Neural progenitor cell (in vitro differentiated cells): ENCODE data around the gene NPM1. TPM values are rescaled to one million over a fixed set of nuclear protein-coding genes. Genes with fewer than 3 reads are reported as not detected.
"Not testable (repeated sequence)": the region's sequence is repeated elsewhere in the genome, so short reads cannot be mapped to it uniquely, and the experiment has no call there.

Experiments
- DNase-seq: peaks from one replicate; pipeline ENCODE4 v3.0.0-alpha.2; 2016; ENCODE audit warnings: low spot score
- H2AFZ ChIP-seq: fragments of 200-600 bp; sonication (generic); replicated peaks from 2 replicates; pipeline ENCODE4 v1.6.1; 2016; ENCODE audit warnings: antibody characterized with exemption
- H3F3A ChIP-seq: fragments of 200-600 bp; sonication (generic); 2 replicates; pipeline ENCODE4 v1.6.1; 2016; ENCODE audit warnings: antibody characterized with exemption, low read depth
- H3K27ac ChIP-seq: fragments of 200-600 bp; sonication (generic); 2 replicates; pipeline ENCODE4 v1.5.1; 2016; ENCODE audit warnings: mild to moderate bottlenecking
- H3K27me3 ChIP-seq: fragments of 200-600 bp; sonication (generic); 2 replicates; pipeline ENCODE4 v1.6.1; 2016; ENCODE audit warnings: mild to moderate bottlenecking, moderate library complexity
- H3K36me3 ChIP-seq: fragments of 200-600 bp; sonication (generic); 2 replicates; pipeline ENCODE4 v1.5.1; 2016
- H3K4me1 ChIP-seq: fragments of 200-600 bp; sonication (generic); 2 replicates; pipeline ENCODE4 v1.6.1; 2016; ENCODE audit warnings: mixed run types
- H3K4me2 ChIP-seq: fragments of 200-600 bp; sonication (generic); 2 replicates; pipeline ENCODE4 v1.6.1; 2016
- H3K4me3 ChIP-seq: fragments of 200-600 bp; sonication (generic); 2 replicates; pipeline ENCODE4 v1.5.1; 2016
- H3K79me2 ChIP-seq: fragments of 200-600 bp; sonication (generic); 2 replicates; pipeline ENCODE4 v1.6.1; 2016; ENCODE audit warnings: low read depth
- H3K9ac ChIP-seq: fragments of 200-600 bp; sonication (generic); 2 replicates; pipeline ENCODE4 v1.6.1; 2016
- H3K9me3 ChIP-seq: fragments of 200-600 bp; sonication (generic); 2 replicates; pipeline ENCODE4 v1.5.1; 2016; ENCODE audit warnings: low read depth
- H4K20me1 ChIP-seq: fragments of 200-600 bp; sonication (generic); 2 replicates; pipeline ENCODE4 v1.6.1; 2016; ENCODE audit warnings: low read depth
- H3K27ac Mint-ChIP-seq: 3 replicates; pipeline ENCODE4 v1.8.0; 2021; ENCODE audit warnings: mixed read lengths
- H3K27me3 Mint-ChIP-seq: 2 replicates; pipeline ENCODE4 v1.8.0; 2022; ENCODE audit warnings: low read depth, mild to moderate bottlenecking, inconsistent platforms, moderate library complexity, mixed read lengths; ENCODE audit not compliant: insufficient read depth
- H3K36me3 Mint-ChIP-seq: 3 replicates; pipeline ENCODE4 v1.8.0; 2021; ENCODE audit warnings: mixed read lengths
- H3K4me1 Mint-ChIP-seq: 3 replicates; pipeline ENCODE4 v1.8.0; 2021; ENCODE audit warnings: mixed read lengths
- H3K4me3 Mint-ChIP-seq: 3 replicates; pipeline ENCODE4 v1.8.0; 2021; ENCODE audit warnings: mild to moderate bottlenecking, moderate library complexity, mixed read lengths
- H3K9me3 Mint-ChIP-seq: 3 replicates; pipeline ENCODE4 v1.8.0; 2020; ENCODE audit warnings: mixed read lengths
- EZH2 ChIP-seq: fragments of 200-600 bp; sonication (generic); IDR thresholded peaks from 2 replicates; pipeline ENCODE4 v1.6.1; 2017; ENCODE audit warnings: antibody characterized with exemption, mild to moderate bottlenecking, moderate library complexity
- EZH2phosphoT487 ChIP-seq: fragments of 200-600 bp; sonication (generic); IDR thresholded peaks from 2 replicates; pipeline ENCODE4 v1.6.1; 2017; ENCODE audit warnings: antibody characterized with exemption
- total RNA-seq: library from RNA; depleted of rRNA; stranded (reverse); fragments of >200 nt; gene quantifications from 2 replicates; pipeline ENCODE4 v1.2.3, GENCODE V29; 2015; ENCODE audit warnings: low replicate concordance
- TF ChIP-seq, protein P1 (sequence below): fragments of 200-600 bp; sonication (generic); IDR thresholded peaks from 2 replicates; pipeline ENCODE4 v1.5.1; 2017; ENCODE audit warnings: antibody characterized with exemption, mild to moderate bottlenecking

NPM1 gene
- total RNA-seq, 1 donor from 2014 or later: 3,685 TPM

DNA sequence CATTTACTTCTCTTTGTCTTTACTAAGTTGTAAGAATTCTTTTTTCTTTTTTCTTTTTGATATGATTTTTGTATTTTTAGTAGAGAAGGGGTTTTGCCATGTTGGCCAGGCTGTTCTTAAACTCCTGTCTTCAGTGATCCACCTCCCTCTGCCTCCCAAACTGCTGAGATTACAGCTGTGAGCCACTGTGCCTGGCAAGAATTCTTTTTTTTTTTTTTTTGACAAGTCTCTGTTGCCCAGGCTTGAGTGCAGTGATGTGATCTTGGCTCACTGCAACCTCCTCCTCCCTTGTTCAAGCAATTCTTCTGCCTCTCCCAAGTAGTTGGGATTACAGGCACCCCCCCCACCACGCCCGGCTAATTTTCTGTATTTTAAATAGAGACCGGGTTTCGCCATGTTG is 9.9 kb downstream of the NPM1 start:
- no peak overlapping the region for H3K27ac ChIP-seq
- peaks cover 5% of the 10 kb centered on the region for H3K9me3 ChIP-seq
- no peak overlapping the region for H3K4me2 ChIP-seq
- H3K9ac ChIP-seq: no peak overlapping the region
- H3F3A ChIP-seq: peaks cover 60% of the 10 kb centered on the region
- peaks cover 59% of the 10 kb centered on the region for H3K36me3 ChIP-seq
- no peaks in the 10 kb centered on the region for H3K27me3 ChIP-seq
- Mint-ChIP-seq H3K36me3 (peaks cover 66% of the 10 kb centered on the region), H3K27me3 (peaks cover 4% of the 10 kb centered on the region), H3K9me3 (peaks cover 8% of the 10 kb centered on the region), H3K27ac (no peak overlapping the region), H3K4me3 (no peak overlapping the region), H3K4me1 (peaks cover 6% of the 10 kb centered on the region)
- no peak for TF ChIP-seq EZH2phosphoT487
- TF ChIP-seq, protein P1, sequence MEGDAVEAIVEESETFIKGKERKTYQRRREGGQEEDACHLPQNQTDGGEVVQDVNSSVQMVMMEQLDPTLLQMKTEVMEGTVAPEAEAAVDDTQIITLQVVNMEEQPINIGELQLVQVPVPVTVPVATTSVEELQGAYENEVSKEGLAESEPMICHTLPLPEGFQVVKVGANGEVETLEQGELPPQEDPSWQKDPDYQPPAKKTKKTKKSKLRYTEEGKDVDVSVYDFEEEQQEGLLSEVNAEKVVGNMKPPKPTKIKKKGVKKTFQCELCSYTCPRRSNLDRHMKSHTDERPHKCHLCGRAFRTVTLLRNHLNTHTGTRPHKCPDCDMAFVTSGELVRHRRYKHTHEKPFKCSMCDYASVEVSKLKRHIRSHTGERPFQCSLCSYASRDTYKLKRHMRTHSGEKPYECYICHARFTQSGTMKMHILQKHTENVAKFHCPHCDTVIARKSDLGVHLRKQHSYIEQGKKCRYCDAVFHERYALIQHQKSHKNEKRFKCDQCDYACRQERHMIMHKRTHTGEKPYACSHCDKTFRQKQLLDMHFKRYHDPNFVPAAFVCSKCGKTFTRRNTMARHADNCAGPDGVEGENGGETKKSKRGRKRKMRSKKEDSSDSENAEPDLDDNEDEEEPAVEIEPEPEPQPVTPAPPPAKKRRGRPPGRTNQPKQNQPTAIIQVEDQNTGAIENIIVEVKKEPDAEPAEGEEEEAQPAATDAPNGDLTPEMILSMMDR: no peak
- no peak for TF ChIP-seq EZH2
- H3K4me1 ChIP-seq: no peaks in the 10 kb centered on the region
- H2AFZ ChIP-seq: no peak overlapping the region
- DNase-seq: no peak
- peaks cover 94% of the 10 kb centered on the region for H3K79me2 ChIP-seq
- no peak overlapping the region for H3K4me3 ChIP-seq
- peaks cover 78% of the 10 kb centered on the region for H4K20me1 ChIP-seq

DNA sequence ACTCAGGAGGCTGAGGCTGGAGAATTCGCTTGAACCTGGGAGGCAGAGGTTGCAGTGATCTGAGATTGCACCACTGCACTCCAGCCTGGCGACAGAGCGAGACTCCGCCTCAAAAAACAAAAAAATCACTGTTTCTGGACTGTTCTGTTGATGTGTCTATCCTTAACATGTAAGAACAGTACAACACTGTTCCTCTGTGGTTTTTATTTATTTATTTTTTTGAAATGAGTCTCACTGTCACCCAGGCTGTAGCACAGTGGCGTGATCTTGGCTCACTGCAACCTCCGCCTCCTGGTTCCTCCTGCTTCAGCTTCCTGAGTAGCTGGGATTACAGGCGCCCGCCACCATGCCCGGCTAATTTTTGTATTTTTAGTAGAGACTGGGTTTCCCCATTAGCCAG is 11.0 kb downstream of the NPM1 start:
- H3K79me2 ChIP-seq: peaks cover 84% of the 10 kb centered on the region
- peaks cover 59% of the 10 kb centered on the region for H3K36me3 Mint-ChIP-seq
- not testable (repeated sequence) for H3K27me3 Mint-ChIP-seq, H3K4me3 ChIP-seq, H3K27me3 ChIP-seq, H3K27ac ChIP-seq, H3K4me1 ChIP-seq, H2AFZ ChIP-seq, H3K9ac ChIP-seq, H3K4me1 Mint-ChIP-seq, H3K4me2 ChIP-seq, DNase-seq, H3K4me3 Mint-ChIP-seq, H3K27ac Mint-ChIP-seq, H3K9me3 ChIP-seq, H3K9me3 Mint-ChIP-seq
- peaks cover 67% of the 10 kb centered on the region for H4K20me1 ChIP-seq
- H3K36me3 ChIP-seq: peaks cover 49% of the 10 kb centered on the region
- peaks cover 51% of the 10 kb centered on the region for H3F3A ChIP-seq

DNA sequence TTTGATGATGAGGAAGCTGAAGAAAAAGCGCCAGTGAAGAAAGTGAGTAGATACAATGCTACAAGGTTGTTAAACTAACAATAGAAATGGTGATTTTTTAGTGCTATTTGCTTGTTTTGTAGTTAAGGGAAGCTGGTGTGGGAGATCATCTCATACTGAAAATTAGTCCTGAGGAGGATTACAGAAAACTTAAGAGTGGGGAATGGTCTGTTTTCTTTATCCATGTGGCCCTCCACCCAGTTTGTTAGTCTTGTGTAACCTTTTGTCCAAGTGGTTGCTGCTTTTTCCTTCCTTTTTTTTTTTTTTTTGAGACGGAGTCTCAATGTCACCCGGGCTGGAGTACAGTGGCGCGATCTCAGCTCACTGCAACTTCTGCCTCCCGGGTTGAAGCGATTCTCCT is 12.5 kb downstream of the NPM1 start:
- H3K4me3 ChIP-seq: no peak overlapping the region
- TF ChIP-seq EZH2: no peak
- no peak for TF ChIP-seq EZH2phosphoT487
- TF ChIP-seq, protein P1: no peak
- H3K4me1 Mint-ChIP-seq: peaks cover 6% of the 10 kb centered on the region
- H3K9ac ChIP-seq: no peak overlapping the region
- peaks cover 57% of the 10 kb centered on the region for H4K20me1 ChIP-seq
- no peak overlapping the region for H3K27ac ChIP-seq
- H3K9me3 Mint-ChIP-seq: peaks cover 12% of the 10 kb centered on the region
- peaks cover 51% of the 10 kb centered on the region for H3K36me3 ChIP-seq
- H3K9me3 ChIP-seq: peaks cover 5% of the 10 kb centered on the region
- H3F3A ChIP-seq: peaks cover 47% of the 10 kb centered on the region
- H3K4me3 Mint-ChIP-seq: no peak overlapping the region
- H3K27me3 ChIP-seq: no peaks in the 10 kb centered on the region
- no peak overlapping the region for H2AFZ ChIP-seq
- H3K4me1 ChIP-seq: no peaks in the 10 kb centered on the region
- peaks cover 4% of the 10 kb centered on the region for H3K27me3 Mint-ChIP-seq
- peaks cover 57% of the 10 kb centered on the region for H3K36me3 Mint-ChIP-seq
- H3K27ac Mint-ChIP-seq: no peak overlapping the region
- H3K79me2 ChIP-seq: peaks cover 74% of the 10 kb centered on the region
- no peak overlapping the region for H3K4me2 ChIP-seq
- no peak for DNase-seq

DNA sequence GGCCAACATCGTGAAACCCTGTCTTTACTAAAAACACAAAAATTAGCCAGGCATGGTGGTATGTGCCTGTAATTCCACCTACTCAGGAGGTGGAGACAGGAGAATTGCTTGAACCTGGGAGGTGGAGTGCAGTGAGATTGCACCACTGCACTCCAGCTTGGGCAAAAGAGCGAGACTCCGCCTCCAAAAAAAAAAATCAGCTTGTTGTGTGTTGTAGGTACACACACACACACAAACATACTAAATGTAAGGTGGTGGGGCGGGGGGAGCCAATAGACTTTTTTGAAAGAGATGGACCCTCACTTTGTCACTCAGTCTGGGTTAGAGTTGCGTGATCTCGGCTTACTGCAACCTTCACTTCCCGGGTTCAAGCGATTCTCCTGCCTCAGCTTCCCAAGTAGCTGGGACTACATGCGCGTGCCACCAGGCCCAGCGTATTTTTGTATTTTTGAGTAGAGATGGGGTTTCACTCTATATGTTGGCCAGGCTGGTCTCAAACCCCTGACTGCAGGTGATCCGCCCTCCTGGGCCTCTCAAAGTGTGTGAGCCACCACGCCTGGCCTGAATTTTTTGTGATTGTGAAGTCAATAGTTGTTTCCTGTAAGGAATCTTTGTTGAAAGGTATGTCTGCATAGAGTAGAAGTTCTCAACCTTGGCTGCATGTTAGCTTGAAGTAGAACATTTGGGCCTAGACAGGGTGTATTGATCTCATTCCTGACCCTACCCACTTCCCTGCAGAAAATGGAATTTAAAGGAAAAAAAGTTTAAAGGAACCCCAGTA is 13.7 kb downstream of the NPM1 start:
- DNase-seq: no peak
- Mint-ChIP-seq H3K27me3 (peaks cover 4% of the 10 kb centered on the region), H3K4me3 (no peak overlapping the region), H3K4me1 (peaks cover 2% of the 10 kb centered on the region), H3K36me3 (peaks cover 59% of the 10 kb centered on the region), H3K27ac (no peak overlapping the region), H3K9me3 (peaks cover 14% of the 10 kb centered on the region)
- no peak overlapping the region for H3K4me2 ChIP-seq
- no peak overlapping the region for H3K4me3 ChIP-seq
- TF ChIP-seq, protein P1: no peak
- TF ChIP-seq EZH2phosphoT487: no peak
- no peak for TF ChIP-seq EZH2
- H3K9ac ChIP-seq: no peak overlapping the region
- peaks cover 49% of the 10 kb centered on the region for H3F3A ChIP-seq
- H2AFZ ChIP-seq: no peak overlapping the region
- peaks cover 57% of the 10 kb centered on the region for H4K20me1 ChIP-seq
- peaks cover 52% of the 10 kb centered on the region for H3K36me3 ChIP-seq
- H3K27ac ChIP-seq: no peak overlapping the region
- peaks cover 5% of the 10 kb centered on the region for H3K9me3 ChIP-seq
- peaks cover 74% of the 10 kb centered on the region for H3K79me2 ChIP-seq
- H3K27me3 ChIP-seq: no peaks in the 10 kb centered on the region
- no peaks in the 10 kb centered on the region for H3K4me1 ChIP-seq

DNA sequence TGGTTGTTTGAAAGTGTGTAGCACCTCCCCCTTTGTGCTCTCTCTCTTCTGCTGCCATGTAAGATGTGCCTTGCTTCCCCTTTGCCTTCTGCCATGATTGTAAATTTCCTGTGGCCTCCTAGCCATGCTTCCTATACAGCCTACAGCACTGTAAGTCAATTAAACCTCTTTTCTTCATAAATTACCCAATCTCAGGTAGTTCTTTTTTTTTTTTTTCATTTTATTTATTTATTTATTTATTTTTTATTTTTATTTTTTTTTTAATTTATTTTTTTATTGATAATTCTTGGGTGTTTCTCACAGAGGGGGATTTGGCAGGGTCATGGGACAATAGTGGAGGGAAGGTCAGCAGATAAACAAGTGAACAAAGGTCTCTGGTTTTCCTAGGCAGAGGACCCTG is 15.1 kb downstream of the NPM1 start:
- H3K4me1 Mint-ChIP-seq, H3K27ac Mint-ChIP-seq, H3K4me3 Mint-ChIP-seq, H3K4me1 ChIP-seq, H3K9ac ChIP-seq, H3K27me3 Mint-ChIP-seq, H2AFZ ChIP-seq, H3K4me3 ChIP-seq, H3K4me2 ChIP-seq, H3K27ac ChIP-seq, H3K9me3 ChIP-seq, DNase-seq, H3K27me3 ChIP-seq: not testable (repeated sequence)
- Mint-ChIP-seq H3K36me3 (peaks cover 56% of the 10 kb centered on the region), H3K9me3 (peaks cover 14% of the 10 kb centered on the region)
- H3K36me3 ChIP-seq: peaks cover 55% of the 10 kb centered on the region
- H3F3A ChIP-seq: peaks cover 60% of the 10 kb centered on the region
- peaks cover 57% of the 10 kb centered on the region for H4K20me1 ChIP-seq
- peaks cover 74% of the 10 kb centered on the region for H3K79me2 ChIP-seq
